ENCODE results near the gene HBG2.
"Not testable (repeated sequence)": the region's sequence is repeated elsewhere in the genome, so short reads cannot be mapped to it uniquely, and the experiment has no call there.

HBG2 gene

DNA sequence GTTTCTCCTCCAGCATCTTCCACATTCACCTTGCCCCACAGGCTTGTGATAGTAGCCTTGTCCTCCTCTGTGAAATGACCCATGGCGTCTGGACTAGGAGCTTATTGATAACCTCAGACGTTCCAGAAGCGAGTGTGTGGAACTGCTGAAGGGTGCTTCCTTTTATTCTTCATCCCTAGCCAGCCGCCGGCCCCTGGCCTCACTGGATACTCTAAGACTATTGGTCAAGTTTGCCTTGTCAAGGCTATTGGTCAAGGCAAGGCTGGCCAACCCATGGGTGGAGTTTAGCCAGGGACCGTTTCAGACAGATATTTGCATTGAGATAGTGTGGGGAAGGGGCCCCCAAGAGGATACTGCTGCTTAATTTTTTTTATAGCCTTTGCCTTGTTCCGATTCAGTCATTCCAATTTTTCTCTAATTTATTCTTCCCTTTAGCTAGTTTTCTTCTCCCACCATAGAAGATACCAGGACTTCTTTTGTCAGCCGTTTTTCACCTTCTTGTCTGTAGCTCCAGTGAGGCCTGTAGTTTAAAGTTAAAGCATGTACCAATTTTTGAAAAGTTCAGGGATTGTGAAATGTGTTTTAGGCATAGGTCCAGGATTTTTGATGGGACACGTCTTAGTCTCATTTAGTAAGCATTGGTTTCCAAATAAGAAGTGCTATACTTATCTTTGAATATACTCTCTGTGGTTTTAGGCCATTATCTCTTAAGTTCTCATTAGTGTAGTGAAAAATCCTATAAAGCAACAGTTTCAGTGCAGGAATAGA lies at the start of gene HBG2:
HBG2 (minus strand) TSS at position 136 of the 768 bp plus-strand sequence; CDS start at position 83, 53 bp downstream.
- not testable (repeated sequence) for H3K9me3 ChIP-seq (ENCODE audit: control insufficient read depth in 1 of 2, low read length in 2 of 2); H3K27ac ChIP-seq (ENCODE audit: low read length); H3K36me3 ChIP-seq (ENCODE audit: control insufficient read depth in 1 of 2, insufficient read depth in 2 of 2, low read length in 2 of 2); H3K4me1 ChIP-seq (ENCODE audit: control insufficient read depth in 1 of 2, insufficient read depth in 2 of 2, low read length in 2 of 2); H3K4me3 ChIP-seq (ENCODE audit: low read depth in 1 of 2, low read length in 2 of 2); H3K27me3 ChIP-seq (ENCODE audit: low read depth, low read length)

DNA sequence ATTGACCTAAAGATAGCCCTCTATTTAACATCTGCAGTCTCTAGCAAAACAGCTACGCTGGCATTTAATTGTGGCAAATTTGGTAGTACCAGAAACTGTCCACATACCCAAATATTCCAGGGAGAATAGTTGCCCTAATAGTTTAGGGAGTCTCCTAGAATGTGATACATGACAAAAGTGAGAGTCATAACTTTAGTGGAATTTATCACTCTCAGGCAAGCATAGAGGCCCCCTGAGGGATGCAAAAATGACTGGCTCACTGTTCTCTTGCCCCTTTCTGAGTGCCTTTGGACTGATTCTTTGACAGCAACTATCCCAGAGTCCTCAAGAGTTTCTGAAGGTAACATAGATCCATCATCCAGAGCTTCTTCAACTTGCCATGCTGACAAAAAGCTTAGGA lies 49.5 kb upstream of the HBG2 start:
- Histone ChIP-seq H3K4me3 (ENCODE audit: low read depth in 1 of 2, low read length in 2 of 2) (no peak overlapping the region), H3K27me3 (ENCODE audit: low read depth, low read length) (no peaks in the 10 kb centered on the region), H3K27ac (ENCODE audit: low read length) (no peak overlapping the region), H3K9me3 (ENCODE audit: control insufficient read depth in 1 of 2, low read length in 2 of 2) (no peaks in the 10 kb centered on the region), H3K4me1 (ENCODE audit: control insufficient read depth in 1 of 2, insufficient read depth in 2 of 2, low read length in 2 of 2) (no peaks in the 10 kb centered on the region), H3K36me3 (ENCODE audit: control insufficient read depth in 1 of 2, insufficient read depth in 2 of 2, low read length in 2 of 2) (no peaks in the 10 kb centered on the region)

DNA sequence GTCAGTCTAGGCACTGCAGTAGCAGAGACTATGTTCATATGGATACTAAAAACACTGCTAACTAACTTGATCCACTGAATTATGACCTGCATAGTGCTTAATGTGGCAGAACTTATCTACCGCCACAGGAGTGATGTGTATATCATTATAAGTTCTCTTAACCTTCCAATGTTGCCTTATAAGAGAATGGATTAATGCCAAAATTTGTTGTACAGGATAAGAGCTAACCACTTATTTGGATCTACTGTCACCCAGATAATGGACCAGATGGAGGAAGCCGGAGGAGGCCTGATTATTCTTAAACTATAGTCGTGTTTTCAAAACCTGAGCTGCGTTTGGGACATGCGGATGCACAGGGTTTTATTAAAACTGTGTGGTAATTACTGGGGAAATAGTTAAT lies 49.0 kb upstream of the HBG2 start:
- H3K27ac ChIP-seq (ENCODE audit: low read length), result no peak overlapping the region
- no peaks in the 10 kb centered on the region for H3K36me3 ChIP-seq (ENCODE audit: control insufficient read depth in 1 of 2, insufficient read depth in 2 of 2, low read length in 2 of 2)

DNA sequence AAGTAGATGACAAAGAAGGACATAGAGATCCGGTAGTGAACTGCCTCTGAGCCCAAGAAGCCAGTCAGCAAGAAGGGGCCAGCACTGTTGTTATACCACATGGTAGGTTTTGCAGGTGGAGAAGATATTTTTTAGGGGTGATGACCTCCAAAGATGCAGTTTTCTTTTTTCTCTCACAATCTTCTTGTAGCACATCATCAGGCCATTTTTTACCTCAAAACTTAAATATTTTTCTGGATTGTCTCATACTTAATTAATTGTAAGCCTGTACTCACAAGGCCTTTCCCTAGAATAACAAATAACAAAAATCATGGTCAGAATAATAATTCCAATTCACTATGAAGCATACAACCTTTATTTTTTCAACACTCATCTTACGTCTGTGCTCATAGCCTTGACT lies 47.3 kb upstream of the HBG2 start, which contains the start of gene OR51B4:
OR51B4 (minus strand) TSS at position 101 of the 400 bp plus-strand sequence; CDS start at position 101, 0 bp downstream.
- H3K4me3 ChIP-seq (ENCODE audit: low read depth in 1 of 2, low read length in 2 of 2), result no peak within 1 kb of the TSS
- no peaks in the 10 kb centered on the region for H3K4me1 ChIP-seq (ENCODE audit: control insufficient read depth in 1 of 2, insufficient read depth in 2 of 2, low read length in 2 of 2)
- no peak within 1 kb of the TSS for H3K27ac ChIP-seq (ENCODE audit: low read length)
- H3K27me3 ChIP-seq (ENCODE audit: low read depth, low read length), result no peaks in the 10 kb centered on the region
- no peaks in the 10 kb centered on the region for H3K9me3 ChIP-seq (ENCODE audit: control insufficient read depth in 1 of 2, low read length in 2 of 2)
- no peaks in the 10 kb centered on the region for H3K36me3 ChIP-seq (ENCODE audit: control insufficient read depth in 1 of 2, insufficient read depth in 2 of 2, low read length in 2 of 2)

More for the DNA sequence above, 49.0 kb upstream of the HBG2 start:
- Histone ChIP-seq H3K9me3 (ENCODE audit: control insufficient read depth in 1 of 2, low read length in 2 of 2) (no peaks in the 10 kb centered on the region), H3K4me1 (ENCODE audit: control insufficient read depth in 1 of 2, insufficient read depth in 2 of 2, low read length in 2 of 2) (no peaks in the 10 kb centered on the region), H3K4me3 (ENCODE audit: low read depth in 1 of 2, low read length in 2 of 2) (no peak overlapping the region), H3K27me3 (ENCODE audit: low read depth, low read length) (no peaks in the 10 kb centered on the region)

GRCh38 chr11:5300251-5300650 lies 45.7 kb upstream of the HBG2 start:
- H3K4me1 ChIP-seq (ENCODE audit: control insufficient read depth in 1 of 2, insufficient read depth in 2 of 2, low read length in 2 of 2), result no peaks in the 10 kb centered on the region
- H3K27me3 ChIP-seq (ENCODE audit: low read depth, low read length), result no peaks in the 10 kb centered on the region
- no peaks in the 10 kb centered on the region for H3K36me3 ChIP-seq (ENCODE audit: control insufficient read depth in 1 of 2, insufficient read depth in 2 of 2, low read length in 2 of 2)
- H3K9me3 ChIP-seq (ENCODE audit: control insufficient read depth in 1 of 2, low read length in 2 of 2), result no peaks in the 10 kb centered on the region
- H3K27ac ChIP-seq (ENCODE audit: low read length), result no peak overlapping the region
- no peak overlapping the region for H3K4me3 ChIP-seq (ENCODE audit: low read depth in 1 of 2, low read length in 2 of 2)

- no peaks in the 10 kb centered on the region for H3K36me3 ChIP-seq (ENCODE audit: control insufficient read depth in 1 of 2, insufficient read depth in 2 of 2, low read length in 2 of 2)
- no peak overlapping the region for H3K4me3 ChIP-seq (ENCODE audit: low read depth in 1 of 2, low read length in 2 of 2)
- no peaks in the 10 kb centered on the region for H3K27me3 ChIP-seq (ENCODE audit: low read depth, low read length)
- H3K9me3 ChIP-seq (ENCODE audit: control insufficient read depth in 1 of 2, low read length in 2 of 2), result no peaks in the 10 kb centered on the region
- no peak overlapping the region for H3K27ac ChIP-seq (ENCODE audit: low read length)
- H3K4me1 ChIP-seq (ENCODE audit: control insufficient read depth in 1 of 2, insufficient read depth in 2 of 2, low read length in 2 of 2), result no peaks in the 10 kb centered on the region
Measured at GRCh38 chr11:5298451-5298850, 43.9 kb upstream of the HBG2 start.

- H3K4me3 ChIP-seq (ENCODE audit: low read depth in 1 of 2, low read length in 2 of 2), result no peak overlapping the region
- no peak overlapping the region for H3K27ac ChIP-seq (ENCODE audit: low read length)
- no peaks in the 10 kb centered on the region for H3K27me3 ChIP-seq (ENCODE audit: low read depth, low read length)
- H3K4me1 ChIP-seq (ENCODE audit: control insufficient read depth in 1 of 2, insufficient read depth in 2 of 2, low read length in 2 of 2), result no peaks in the 10 kb centered on the region
- H3K36me3 ChIP-seq (ENCODE audit: control insufficient read depth in 1 of 2, insufficient read depth in 2 of 2, low read length in 2 of 2), result no peaks in the 10 kb centered on the region
- H3K9me3 ChIP-seq (ENCODE audit: control insufficient read depth in 1 of 2, low read length in 2 of 2), result no peaks in the 10 kb centered on the region
Measured at GRCh38 chr11:5297721-5298323, 43.2 kb upstream of the HBG2 start.

GRCh38 chr11:5294342-5294995 lies 39.9 kb upstream of the HBG2 start:
- H3K27me3 ChIP-seq (ENCODE audit: low read depth, low read length); H3K9me3 ChIP-seq (ENCODE audit: control insufficient read depth in 1 of 2, low read length in 2 of 2); H3K4me3 ChIP-seq (ENCODE audit: low read depth in 1 of 2, low read length in 2 of 2); H3K4me1 ChIP-seq (ENCODE audit: control insufficient read depth in 1 of 2, insufficient read depth in 2 of 2, low read length in 2 of 2); H3K36me3 ChIP-seq (ENCODE audit: control insufficient read depth in 1 of 2, insufficient read depth in 2 of 2, low read length in 2 of 2); H3K27ac ChIP-seq (ENCODE audit: low read length): not testable (repeated sequence)

DNA sequence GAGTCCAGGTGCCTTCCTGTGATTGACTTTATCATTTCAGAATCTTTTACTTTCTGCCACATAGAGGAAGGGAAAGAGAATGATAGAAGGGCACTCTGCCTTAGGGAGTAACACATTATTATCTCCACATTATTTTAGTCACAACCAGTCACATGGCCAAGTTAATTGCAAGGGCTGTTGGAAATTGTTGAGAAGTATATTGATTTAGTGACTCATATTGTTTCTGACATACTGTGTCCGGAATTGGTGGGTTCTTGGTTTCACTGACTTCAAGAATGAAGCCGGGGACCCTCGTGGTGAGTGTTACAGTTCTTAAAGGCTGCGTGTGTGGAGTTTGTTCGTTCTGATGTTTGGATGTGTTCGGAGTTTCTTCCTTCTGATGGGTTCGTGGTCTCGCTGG lies 38.4 kb upstream of the HBG2 start:
- H3K27me3 ChIP-seq (ENCODE audit: low read depth, low read length), result no peaks in the 10 kb centered on the region

GRCh38 chr11:5291207-5291838 lies 36.7 kb upstream of the HBG2 start:
- H3K36me3 ChIP-seq (ENCODE audit: control insufficient read depth in 1 of 2, insufficient read depth in 2 of 2, low read length in 2 of 2), result no peaks in the 10 kb centered on the region
- H3K9me3 ChIP-seq (ENCODE audit: control insufficient read depth in 1 of 2, low read length in 2 of 2), result no peaks in the 10 kb centered on the region
- H3K4me3 ChIP-seq (ENCODE audit: low read depth in 1 of 2, low read length in 2 of 2), result no peak overlapping the region
- H3K27me3 ChIP-seq (ENCODE audit: low read depth, low read length), result no peaks in the 10 kb centered on the region
- H3K27ac ChIP-seq (ENCODE audit: low read length), result no peak overlapping the region
- H3K4me1 ChIP-seq (ENCODE audit: control insufficient read depth in 1 of 2, insufficient read depth in 2 of 2, low read length in 2 of 2), result no peaks in the 10 kb centered on the region

More for the DNA sequence above, 38.4 kb upstream of the HBG2 start:
- Histone ChIP-seq H3K36me3 (ENCODE audit: control insufficient read depth in 1 of 2, insufficient read depth in 2 of 2, low read length in 2 of 2) (no peaks in the 10 kb centered on the region), H3K4me3 (ENCODE audit: low read depth in 1 of 2, low read length in 2 of 2) (no peak overlapping the region), H3K9me3 (ENCODE audit: control insufficient read depth in 1 of 2, low read length in 2 of 2) (no peaks in the 10 kb centered on the region), H3K4me1 (ENCODE audit: control insufficient read depth in 1 of 2, insufficient read depth in 2 of 2, low read length in 2 of 2) (no peaks in the 10 kb centered on the region), H3K27ac (ENCODE audit: low read length) (no peak overlapping the region)

DNA sequence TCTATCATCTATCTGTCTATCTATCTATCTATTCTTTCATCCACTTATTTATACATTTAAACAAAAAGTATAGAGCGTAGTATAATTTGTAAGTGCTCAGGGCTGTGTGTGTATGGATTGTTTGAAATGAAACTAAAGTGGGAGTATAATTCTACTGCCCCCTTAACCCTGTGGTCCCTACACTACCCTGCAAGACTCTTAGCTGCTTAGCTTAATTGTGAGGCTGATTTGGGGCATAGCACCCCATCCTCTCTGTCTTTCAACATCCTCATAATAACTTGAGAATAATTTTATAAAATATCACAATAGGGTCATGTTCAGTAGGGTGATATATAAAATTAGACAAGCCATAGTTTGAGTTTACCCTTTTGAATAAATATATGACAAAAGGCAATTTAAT lies 35.5 kb upstream of the HBG2 start:
- no peak overlapping the region for H3K4me3 ChIP-seq (ENCODE audit: low read depth in 1 of 2, low read length in 2 of 2)
- no peaks in the 10 kb centered on the region for H3K36me3 ChIP-seq (ENCODE audit: control insufficient read depth in 1 of 2, insufficient read depth in 2 of 2, low read length in 2 of 2)
- no peak overlapping the region for H3K27ac ChIP-seq (ENCODE audit: low read length)
- no peaks in the 10 kb centered on the region for H3K9me3 ChIP-seq (ENCODE audit: control insufficient read depth in 1 of 2, low read length in 2 of 2)
- H3K4me1 ChIP-seq (ENCODE audit: control insufficient read depth in 1 of 2, insufficient read depth in 2 of 2, low read length in 2 of 2), result no peaks in the 10 kb centered on the region
- H3K27me3 ChIP-seq (ENCODE audit: low read depth, low read length), result no peaks in the 10 kb centered on the region

Data from muscle layer of duodenum (tissue), 2 donors.